GM19193 (cell line): ENCODE data around the gene TRUB1.

Experiments used
- POLR2A ChIP-seq: IDR thresholded peaks from 4 replicates; pipeline ENCODE4 v1.6.1; 2011; ENCODE audit not compliant: insufficient read depth, insufficient read length; ENCODE audit errors: extremely low read depth

TRUB1 gene

DNA sequence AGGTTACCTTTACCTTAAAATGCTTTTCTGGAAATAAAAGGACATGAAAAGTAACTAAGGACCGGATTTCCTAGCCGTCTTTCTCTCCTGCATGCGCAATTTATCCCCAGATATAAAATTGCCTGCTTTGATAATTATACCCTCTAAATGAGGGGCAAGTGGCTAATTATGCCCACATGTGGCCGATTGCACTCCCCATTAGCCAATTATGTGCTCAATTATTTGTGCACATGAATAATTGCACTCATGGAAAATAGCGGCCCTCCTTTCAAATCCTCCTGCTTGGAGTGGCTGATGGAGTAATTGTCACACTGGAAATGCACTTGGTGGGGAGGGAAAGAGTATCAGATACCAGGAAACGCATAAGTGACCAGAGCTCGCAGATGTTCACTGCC lies 88.7 kb downstream of the TRUB1 start:
- TF ChIP-seq POLR2A = no peak
